Measurements from ENCODE around the gene PALMD.

DNA sequence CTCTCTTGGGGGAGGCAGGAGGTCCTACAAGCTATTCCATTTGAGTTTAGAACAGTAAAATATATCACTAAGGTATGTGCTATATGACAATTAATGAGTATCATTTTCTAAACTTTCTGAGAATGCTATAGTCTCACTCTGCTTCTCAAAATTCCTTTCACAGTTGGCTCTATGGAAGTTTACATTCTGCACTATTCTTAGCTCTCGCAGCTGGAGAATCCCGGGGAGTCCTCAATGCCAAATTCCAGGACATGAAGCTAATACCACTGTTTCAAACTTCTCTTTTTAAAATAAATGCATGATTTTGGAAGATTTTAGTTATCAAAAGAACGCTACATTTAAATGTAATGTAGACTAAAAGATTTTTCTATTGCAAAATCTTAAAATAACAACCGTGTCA, 22.4 kb upstream of the PALMD start:
- TF ChIP-seq, protein P1, sequence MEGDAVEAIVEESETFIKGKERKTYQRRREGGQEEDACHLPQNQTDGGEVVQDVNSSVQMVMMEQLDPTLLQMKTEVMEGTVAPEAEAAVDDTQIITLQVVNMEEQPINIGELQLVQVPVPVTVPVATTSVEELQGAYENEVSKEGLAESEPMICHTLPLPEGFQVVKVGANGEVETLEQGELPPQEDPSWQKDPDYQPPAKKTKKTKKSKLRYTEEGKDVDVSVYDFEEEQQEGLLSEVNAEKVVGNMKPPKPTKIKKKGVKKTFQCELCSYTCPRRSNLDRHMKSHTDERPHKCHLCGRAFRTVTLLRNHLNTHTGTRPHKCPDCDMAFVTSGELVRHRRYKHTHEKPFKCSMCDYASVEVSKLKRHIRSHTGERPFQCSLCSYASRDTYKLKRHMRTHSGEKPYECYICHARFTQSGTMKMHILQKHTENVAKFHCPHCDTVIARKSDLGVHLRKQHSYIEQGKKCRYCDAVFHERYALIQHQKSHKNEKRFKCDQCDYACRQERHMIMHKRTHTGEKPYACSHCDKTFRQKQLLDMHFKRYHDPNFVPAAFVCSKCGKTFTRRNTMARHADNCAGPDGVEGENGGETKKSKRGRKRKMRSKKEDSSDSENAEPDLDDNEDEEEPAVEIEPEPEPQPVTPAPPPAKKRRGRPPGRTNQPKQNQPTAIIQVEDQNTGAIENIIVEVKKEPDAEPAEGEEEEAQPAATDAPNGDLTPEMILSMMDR (IDR thresholded peaks at IDR 0.05): no peak
- TF ChIP-seq ZFX (IDR thresholded peaks at IDR 0.05; ENCODE audit: borderline replicate concordance): no peak
